H9 (cell line): ENCODE results near the gene APBA2. TPM values are rescaled to one million over a fixed set of nuclear protein-coding genes. Genes with fewer than 3 reads are reported as not detected.
A peak's percentile ranks its signal among the peaks of the same experiment; 100 is the strongest.

Source experiments
- DNase-seq: peaks from one replicate; pipeline ENCODE4 v3.0.0-alpha.2; 2017
- H2AFZ ChIP-seq: one replicate; pipeline ENCODE4 v1.6.1; 2013; ENCODE audit warnings: mild to moderate bottlenecking, low read length, control low read depth, moderate library complexity
- H2AK5ac ChIP-seq: 2 replicates; pipeline ENCODE4 v1.6.1; 2013; ENCODE audit warnings: low read length, control low read depth, mixed read lengths; ENCODE audit not compliant: insufficient read length
- H2BK120ac ChIP-seq: one replicate; pipeline ENCODE4 v1.6.1; 2013; ENCODE audit warnings: low read depth, mild to moderate bottlenecking, low read length, control low read depth, inconsistent platforms; ENCODE audit not compliant: poor library complexity, severe bottlenecking
- H2BK12ac ChIP-seq: 2 replicates; pipeline ENCODE4 v1.6.1; 2013; ENCODE audit warnings: low read length, control low read depth, mixed read lengths, low read depth; ENCODE audit not compliant: insufficient read length
- H2BK15ac ChIP-seq: 2 replicates; pipeline ENCODE4 v1.6.1; 2013; ENCODE audit warnings: low read depth, low read length, control low read depth
- H2BK20ac ChIP-seq: one replicate; pipeline ENCODE4 v1.6.1; 2013; ENCODE audit warnings: low read depth, mild to moderate bottlenecking, low read length, control low read depth, inconsistent platforms; ENCODE audit not compliant: poor library complexity, severe bottlenecking
- H2BK5ac ChIP-seq: 2 replicates; pipeline ENCODE4 v1.6.1; 2013; ENCODE audit warnings: low read length, control low read depth, mixed read lengths; ENCODE audit not compliant: insufficient read length
- H3K14ac ChIP-seq: 2 replicates; pipeline ENCODE4 v1.6.1; 2013; ENCODE audit warnings: low read length, control low read depth; ENCODE audit not compliant: insufficient read depth
- H3K18ac ChIP-seq: 2 replicates; pipeline ENCODE4 v1.6.1; 2013; ENCODE audit warnings: low read depth, mild to moderate bottlenecking, mixed read lengths, low read length, control low read depth; ENCODE audit not compliant: insufficient read length
- H3K23ac ChIP-seq: 2 replicates; pipeline ENCODE4 v1.6.1; 2013; ENCODE audit warnings: low read length, control low read depth, mixed read lengths, low read depth; ENCODE audit not compliant: insufficient read length
- H3K23me2 ChIP-seq: 2 replicates; pipeline ENCODE4 v1.6.1; 2013; ENCODE audit warnings: low read depth, mild to moderate bottlenecking, mixed read lengths, low read length, control low read depth; ENCODE audit not compliant: insufficient read length, poor library complexity, severe bottlenecking
- H3K27ac ChIP-seq: 2 replicates; pipeline ENCODE4 v1.5.1; 2013; ENCODE audit warnings: low read length, control low read depth, mixed read lengths, low read depth; ENCODE audit not compliant: insufficient read length
- H3K27me3 ChIP-seq: 2 replicates; pipeline ENCODE4 v1.6.1; 2013; ENCODE audit warnings: low read length, control low read depth, inconsistent platforms; ENCODE audit not compliant: insufficient read depth
- H3K4ac ChIP-seq: 2 replicates; pipeline ENCODE4 v1.6.1; 2013; ENCODE audit warnings: low read depth, mild to moderate bottlenecking, control low read depth, inconsistent platforms, low read length, moderate library complexity
- H3K4me1 ChIP-seq: 2 replicates; pipeline ENCODE4 v1.6.1; 2013; ENCODE audit warnings: low read length, control low read depth, inconsistent platforms; ENCODE audit not compliant: insufficient read depth
- H3K4me2 ChIP-seq: 2 replicates; pipeline ENCODE4 v1.6.1; 2013; ENCODE audit warnings: low read length, control low read depth, mixed read lengths; ENCODE audit not compliant: insufficient read length, insufficient read depth
- H3K56ac ChIP-seq: 2 replicates; pipeline ENCODE4 v1.6.1; 2013; ENCODE audit warnings: low read depth, mild to moderate bottlenecking, mixed read lengths, low read length, control low read depth; ENCODE audit not compliant: insufficient read length
- H3K79me1 ChIP-seq: 2 replicates; pipeline ENCODE4 v1.6.1; 2013; ENCODE audit warnings: low read depth, mild to moderate bottlenecking, moderate library complexity, low read length, control low read depth, inconsistent platforms; ENCODE audit not compliant: insufficient read depth, poor library complexity, severe bottlenecking
- H3K79me2 ChIP-seq: 2 replicates; pipeline ENCODE4 v1.6.1; 2013; ENCODE audit warnings: low read length, control low read depth, inconsistent platforms; ENCODE audit not compliant: insufficient read depth
- H3K9ac ChIP-seq: 2 replicates; pipeline ENCODE4 v1.6.1; 2013; ENCODE audit warnings: low read length, control low read depth, mixed read lengths; ENCODE audit not compliant: insufficient read length; ENCODE audit errors: extremely low read depth
- H3K9me3 ChIP-seq: one replicate; pipeline ENCODE4 v1.6.1; 2013; ENCODE audit warnings: low read depth, low read length, inconsistent platforms; ENCODE audit not compliant: control insufficient read depth
- H3T11ph ChIP-seq: one replicate; pipeline ENCODE4 v1.6.1; 2013; ENCODE audit warnings: mild to moderate bottlenecking, low read length, control low read depth, inconsistent platforms
- H4K20me1 ChIP-seq: one replicate; pipeline ENCODE4 v1.6.1; 2013; ENCODE audit not compliant: control insufficient read depth, insufficient read length, insufficient read depth
- H4K5ac ChIP-seq: 2 replicates; pipeline ENCODE4 v1.6.1; 2013; ENCODE audit warnings: low read depth, mild to moderate bottlenecking, mixed read lengths, low read length, control low read depth; ENCODE audit not compliant: insufficient read length
- H4K8ac ChIP-seq: replicated peaks from 2 replicates; pipeline ENCODE4 v1.6.1; 2013; ENCODE audit warnings: low read length, control low read depth, mixed read lengths, low read depth; ENCODE audit not compliant: insufficient read length
- H4K91ac ChIP-seq: 2 replicates; pipeline ENCODE4 v1.6.1; 2013; ENCODE audit warnings: low read depth, mild to moderate bottlenecking, moderate library complexity, mixed read lengths, low read length, control low read depth; ENCODE audit not compliant: insufficient read length
- H3K27ac Mint-ChIP-seq, 3 experiments: 2 replicates in 2 of 3; 3 replicates in 1 of 3; pipeline ENCODE4 v1.8.0; 2020 to 2021; ENCODE audit warnings: mixed read lengths in 3 of 3, mild to moderate bottlenecking in 1 of 3, moderate library complexity in 1 of 3
- H3K27me3 Mint-ChIP-seq: 2 replicates; pipeline ENCODE4 v1.8.0; 2021; ENCODE audit warnings: low read depth, mild to moderate bottlenecking, moderate library complexity, mixed read lengths
- H3K36me3 Mint-ChIP-seq, 3 experiments: 2 replicates in 2 of 3; 3 replicates in 1 of 3; pipeline ENCODE4 v1.8.0; 2020 to 2021; ENCODE audit warnings: low read depth in 3 of 3, mixed read lengths in 3 of 3; ENCODE audit not compliant: insufficient read depth in 1 of 3
- H3K4me1 Mint-ChIP-seq, 2 experiments: 2 replicates each; pipeline ENCODE4 v1.8.0; 2020; ENCODE audit warnings: mixed read lengths in 2 of 2
- H3K4me3 Mint-ChIP-seq, 2 experiments: 2 replicates in 1 of 2; 3 replicates in 1 of 2; pipeline ENCODE4 v1.8.0; 2020 to 2021; ENCODE audit warnings: mild to moderate bottlenecking in 2 of 2, mixed read lengths in 2 of 2, moderate library complexity in 1 of 2
- H3K9me3 Mint-ChIP-seq, 2 experiments: 2 replicates in 1 of 2; 3 replicates in 1 of 2; pipeline ENCODE4 v1.8.0; 2020; ENCODE audit warnings: mild to moderate bottlenecking in 2 of 2, mixed read lengths in 2 of 2, moderate library complexity in 1 of 2
- WGBS: extraction: QIAGEN DNeasy Blood & Tissue Kit; methylation state at CpG from one replicate; pipeline ENCODE4 v1.1.7; 2013; ENCODE audit warnings: missing lambda C conversion rate, low lambda C conversion rate, mixed read lengths; ENCODE audit not compliant: insufficient read length; ENCODE audit errors: extremely low coverage; 5-methylcytosine and 5-hydroxymethylcytosine counted together
- total RNA-seq: library from RNA; stranded (reverse); gene quantifications from 2 replicates; pipeline ENCODE4 v1.2.1, GENCODE V29; 2021
- TF ChIP-seq, protein P1 (sequence below): fragments of 200-600 bp; sonication (generic); conservative IDR thresholded peaks from 3 replicates; pipeline ENCODE4 v1.8.0; 2021; ENCODE audit warnings: antibody characterized with exemption, mild to moderate bottlenecking

Gene APBA2
- total RNA-seq, 1 experiment from 2014 or later, result 14.3 TPM

- no peak overlapping the region for H3K4me3 Mint-ChIP-seq
- Histone ChIP-seq H2BK20ac (no peak overlapping the region), H3K9me3 (no peaks in the 10 kb centered on the region), H2BK15ac (no peak overlapping the region), H3K23ac (no peak overlapping the region), H4K91ac (no peak overlapping the region), H3K27me3 (no peaks in the 10 kb centered on the region), H2BK120ac (no peak overlapping the region), H3K4ac (no peak overlapping the region), H3K18ac (no peak overlapping the region), H4K5ac (no peak overlapping the region), H2AFZ (no peak overlapping the region), H3K9ac (no peak overlapping the region), H3K23me2 (no peaks in the 10 kb centered on the region), H3K27ac (no peak overlapping the region), H2AK5ac (no peak overlapping the region), H4K20me1 (no peaks in the 10 kb centered on the region), H3K4me1 (peaks cover 6% of the 10 kb centered on the region; the same call in 1 of the 2 replicates), H4K8ac (no peak overlapping the region), H3K79me2 (no peaks in the 10 kb centered on the region), H3K4me2 (no peak overlapping the region), H2BK5ac (no peak overlapping the region), H3T11ph (no peak overlapping the region), H3K56ac (no peak overlapping the region), H3K14ac (no peak overlapping the region), H2BK12ac (no peak overlapping the region), H3K79me1 (no peaks in the 10 kb centered on the region)
- no CpG with 5 or more reads among the region's 14 CpGs for WGBS
- TF ChIP-seq, protein P1, sequence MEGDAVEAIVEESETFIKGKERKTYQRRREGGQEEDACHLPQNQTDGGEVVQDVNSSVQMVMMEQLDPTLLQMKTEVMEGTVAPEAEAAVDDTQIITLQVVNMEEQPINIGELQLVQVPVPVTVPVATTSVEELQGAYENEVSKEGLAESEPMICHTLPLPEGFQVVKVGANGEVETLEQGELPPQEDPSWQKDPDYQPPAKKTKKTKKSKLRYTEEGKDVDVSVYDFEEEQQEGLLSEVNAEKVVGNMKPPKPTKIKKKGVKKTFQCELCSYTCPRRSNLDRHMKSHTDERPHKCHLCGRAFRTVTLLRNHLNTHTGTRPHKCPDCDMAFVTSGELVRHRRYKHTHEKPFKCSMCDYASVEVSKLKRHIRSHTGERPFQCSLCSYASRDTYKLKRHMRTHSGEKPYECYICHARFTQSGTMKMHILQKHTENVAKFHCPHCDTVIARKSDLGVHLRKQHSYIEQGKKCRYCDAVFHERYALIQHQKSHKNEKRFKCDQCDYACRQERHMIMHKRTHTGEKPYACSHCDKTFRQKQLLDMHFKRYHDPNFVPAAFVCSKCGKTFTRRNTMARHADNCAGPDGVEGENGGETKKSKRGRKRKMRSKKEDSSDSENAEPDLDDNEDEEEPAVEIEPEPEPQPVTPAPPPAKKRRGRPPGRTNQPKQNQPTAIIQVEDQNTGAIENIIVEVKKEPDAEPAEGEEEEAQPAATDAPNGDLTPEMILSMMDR, result no peak
- no peaks in the 10 kb centered on the region; a peak in 2 of 5 replicates for H3K9me3 Mint-ChIP-seq
- no peak for DNase-seq
- peak overlapping the region in 2 of 3 experiments; percentile 61 to 94; a peak in 2 of 7 replicates for H3K27ac Mint-ChIP-seq
- peaks cover 26 to 37% of the 10 kb centered on the region in 2 experiments for H3K4me1 Mint-ChIP-seq
- H3K27me3 Mint-ChIP-seq, result no peaks in the 10 kb centered on the region
- H3K36me3 Mint-ChIP-seq, result peaks cover 2 to 13% (median 4%) of the 10 kb centered on the region in 3 experiments; a peak in 5 of 7 replicates
Observed at GRCh38 chr15:28994142-28994830, 108.5 kb downstream of the APBA2 start.
